H1 (cell line): ENCODE measurements around the gene KDM8. TPM values are rescaled to one million over a fixed set of nuclear protein-coding genes. Genes with fewer than 3 reads are reported as not detected.

Source experiments
- BCL11A ChIP-seq, 2 experiments: IDR thresholded peaks; one replicate each; pipeline ENCODE4 v1.6.1; 2011; ENCODE audit warnings: low read depth in 2 of 2, low read length in 2 of 2, mild to moderate bottlenecking in 2 of 2
- CHD1 ChIP-seq: IDR thresholded peaks from 2 replicates; pipeline ENCODE4 v1.6.1; 2012; ENCODE audit warnings: low read depth, low read length, improper control_type of control experiment
- EP300 ChIP-seq, 2 experiments: IDR thresholded peaks; 1 replicate in 1 of 2; 2 replicates in 1 of 2; pipeline ENCODE4 v1.6.1; 2011 to 2012; ENCODE audit warnings: low read depth in 2 of 2, low read length in 2 of 2, mild to moderate bottlenecking in 2 of 2, borderline replicate concordance in 1 of 2, inconsistent platforms in 1 of 2, moderate library complexity in 1 of 2
- GABPA ChIP-seq: IDR thresholded peaks from 2 replicates; pipeline ENCODE4 v1.6.1; 2011; ENCODE audit warnings: mild to moderate bottlenecking, low read length, moderate library complexity, borderline replicate concordance; ENCODE audit not compliant: insufficient read depth
- KDM1A ChIP-seq: fragments of 200-600, 300-600 bp; sonication (generic); IDR thresholded peaks from 2 replicates; pipeline ENCODE4 v1.7.1; 2016; ENCODE audit warnings: mild to moderate bottlenecking, low read length, borderline replicate concordance
- POLR2AphosphoS5 ChIP-seq: IDR thresholded peaks from 2 replicates; pipeline ENCODE4 v1.6.1; 2011; ENCODE audit warnings: low read depth, low read length
- POU5F1 ChIP-seq: IDR thresholded peaks from 2 replicates; pipeline ENCODE4 v1.6.1; 2011; ENCODE audit warnings: low read depth, mild to moderate bottlenecking, low read length, moderate library complexity
- RAD21 ChIP-seq, 2 experiments: IDR thresholded peaks in 1 of 2; conservative IDR thresholded peaks in 1 of 2; 2 replicates each; pipeline ENCODE4 v1.6.1; 2011; ENCODE audit warnings: low read depth in 2 of 2, low read length in 2 of 2, improper control_type of control experiment in 1 of 2, inconsistent platforms in 1 of 2, mild to moderate bottlenecking in 1 of 2, moderate library complexity in 1 of 2
- SUZ12 ChIP-seq: fragments of 200-600 bp; sonication (generic); IDR thresholded peaks from 2 replicates; pipeline ENCODE4 v1.6.1; 2012; ENCODE audit warnings: mild to moderate bottlenecking, inconsistent platforms, low read length, moderate library complexity, mixed read lengths
- TAF1 ChIP-seq: IDR thresholded peaks from 2 replicates; pipeline ENCODE4 v1.6.1; 2011; ENCODE audit warnings: mild to moderate bottlenecking, low read depth, low read length
- polyA plus RNA-seq, 7 experiments: library from polyadenylated mRNA; depleted of rRNA in 3 of 7; stranded (reverse) in 5 of 7; unstranded in 2 of 7; fragments of >200 nt in 5 of 7; fragments of 200-250 nt in 2 of 7; gene quantifications; 1 replicate in 5 of 7; 2 replicates in 1 of 7; 4 replicates in 1 of 7; pipeline versions ENCODE4 v1.2.1 to v1.2.3, GENCODE V29; 2011 to 2013; ENCODE audit warnings: missing spikeins in 2 of 7, mixed read lengths in 2 of 7
- total RNA-seq: library from RNA; stranded (reverse); fragmentation: NEBNext Ultra II Directional; extraction: Animal tissue kit (Norgen Biotek cat#: 25700); gene quantifications from 2 replicates; pipeline ENCODE4 v1.2.1, GENCODE V29; 2021

The KDM8 gene
- total and polyA plus RNA-seq, 2 of the 8 experiments (the other 6 are each of a cell fraction or from before 2014, with no cell fraction given): 10.3 to 12.8 TPM

DNA sequence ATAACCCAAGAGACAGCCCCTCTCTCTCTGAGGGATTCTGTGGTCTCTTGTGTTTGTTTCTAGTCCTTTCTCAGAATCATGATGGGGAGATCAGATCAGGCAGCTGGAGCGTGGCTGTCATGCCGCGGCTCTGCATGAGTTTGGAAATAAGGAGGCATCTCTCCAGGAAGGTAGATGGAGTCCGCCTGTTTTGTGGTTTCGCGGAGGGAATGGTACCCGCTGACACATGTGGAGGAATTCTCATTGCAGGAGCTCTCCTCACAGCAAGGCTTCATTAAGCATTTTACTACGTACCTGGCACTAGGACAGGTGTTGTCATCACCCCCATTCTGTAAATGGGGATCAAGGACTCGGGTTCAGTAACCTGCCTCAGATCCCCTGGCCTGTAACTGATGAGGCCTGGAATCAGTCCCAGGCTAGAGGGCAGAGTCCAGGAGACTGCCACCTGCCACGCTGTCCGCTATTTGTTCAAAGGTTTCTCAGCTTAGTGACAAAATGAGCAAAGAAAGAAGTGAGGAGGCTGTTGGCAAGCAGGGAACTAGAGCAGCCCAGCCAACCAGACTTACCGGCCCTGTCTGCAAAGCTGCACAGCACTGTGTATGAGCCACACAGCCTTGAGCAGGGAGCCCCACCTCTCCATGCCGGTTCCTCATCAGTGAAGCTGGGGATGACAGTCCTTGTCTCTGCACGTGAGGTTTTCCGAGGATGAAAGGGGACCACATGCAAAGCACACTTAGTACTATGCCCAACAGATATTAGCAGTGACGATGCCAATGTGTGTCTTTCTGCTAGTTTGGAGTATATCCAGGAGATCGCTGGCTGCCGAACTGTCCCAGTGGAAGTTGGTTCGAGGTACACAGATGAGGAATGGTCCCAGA lies 11.0 kb downstream of the KDM8 start (continued):
- no peak for TF ChIP-seq KDM1A
- TF ChIP-seq SUZ12: no peak
- TF ChIP-seq POLR2AphosphoS5: no peak
- no peak for TF ChIP-seq RAD21 (IDR thresholded peaks at IDR 0.05 in 1 of 2, conservative IDR thresholded peaks at IDR 0.05 in 1 of 2; ENCODE audit: low read depth in 2 of 2, low read length in 2 of 2)
- no peak for TF ChIP-seq CHD1
- no peak for TF ChIP-seq POU5F1
- no peak for TF ChIP-seq TAF1
- no peak for TF ChIP-seq BCL11A (IDR thresholded peaks at IDR 0.05; ENCODE audit: low read depth in 2 of 2, low read length in 2 of 2)
- no peak for TF ChIP-seq GABPA
- no peak for TF ChIP-seq EP300 (IDR thresholded peaks at IDR 0.05; ENCODE audit: borderline replicate concordance in 1 of 2, low read depth in 2 of 2, low read length in 2 of 2)
